GM19099 (cell line): ENCODE results near the gene D2HGDH.

Experiments
- POLR2A ChIP-seq: IDR thresholded peaks from 3 replicates; pipeline ENCODE4 v1.6.1; 2011; ENCODE audit warnings: low read depth; ENCODE audit not compliant: insufficient read length; ENCODE audit errors: extremely low read depth

Gene D2HGDH

GRCh38 chr2:241772063-241772499, 37.7 kb downstream of the D2HGDH start:
- no peak for TF ChIP-seq POLR2A

GRCh38 chr2:241773511-241774418, 39.3 kb downstream of the D2HGDH start:
- no peak for TF ChIP-seq POLR2A

GRCh38 chr2:241774419-241775222, 40.2 kb downstream of the D2HGDH start:
- no peak for TF ChIP-seq POLR2A

GRCh38 chr2:241775223-241776177, 41.1 kb downstream of the D2HGDH start:
- no peak for TF ChIP-seq POLR2A

GRCh38 chr2:241776336-241777169, 42.1 kb downstream of the D2HGDH start, which contains the start of gene GAL3ST2:
TSS of gene GAL3ST2 (plus strand) at chr2:241776822. CDS start at chr2:241776956, 134 bp downstream.
- TF ChIP-seq POLR2A = no peak

GRCh38 chr2:241777170-241777685, 42.8 kb downstream of the D2HGDH start:
- TF ChIP-seq POLR2A = no peak

- no peak for TF ChIP-seq POLR2A
Observed at GRCh38 chr2:241777686-241778627, 43.5 kb downstream of the D2HGDH start.

GRCh38 chr2:241780939-241781569, 46.6 kb downstream of the D2HGDH start:
- no peak for TF ChIP-seq POLR2A

- no peak for TF ChIP-seq POLR2A
Observed at GRCh38 chr2:241788135-241788534, 53.7 kb downstream of the D2HGDH start.

GRCh38 chr2:241788572-241788971, 54.1 kb downstream of the D2HGDH start:
- TF ChIP-seq POLR2A = no peak

- TF ChIP-seq POLR2A = no peak
Observed at GRCh38 chr2:241793385-241793784, 59.0 kb downstream of the D2HGDH start.

- TF ChIP-seq POLR2A = no peak
Observed at GRCh38 chr2:241794250-241794823, 59.9 kb downstream of the D2HGDH start.
